CMK (cell line): ENCODE measurements around the gene SLC29A2.
"Not testable (repeated sequence)": the region's sequence is repeated elsewhere in the genome, so short reads cannot be mapped to it uniquely, and the experiment has no call there.

Source experiments
- DNase-seq: peaks from one replicate; pipeline ENCODE4 v3.0.0-alpha.2; 2010; ENCODE audit warnings: low read depth

The SLC29A2 gene

GRCh38 chr11:66333896-66334604 lies 37.5 kb downstream of the SLC29A2 start:
- DNase-seq: no peak

- DNase-seq: no peak
Observed at GRCh38 chr11:66333220-66333877, 38.2 kb downstream of the SLC29A2 start.

- no peak for DNase-seq
Observed at GRCh38 chr11:66332371-66333219, 39.0 kb downstream of the SLC29A2 start.

- DNase-seq: no peak
Observed at GRCh38 chr11:66331542-66332370, 39.8 kb downstream of the SLC29A2 start.

GRCh38 chr11:66330931-66331330 lies 40.6 kb downstream of the SLC29A2 start:
- no peak for DNase-seq

- DNase-seq: no peak
Observed at GRCh38 chr11:66329165-66329673, 42.3 kb downstream of the SLC29A2 start.

- DNase-seq: peak; percentile 77
Observed at GRCh38 chr11:66328302-66329144, 43.0 kb downstream of the SLC29A2 start.

GRCh38 chr11:66328031-66328301 lies 43.6 kb downstream of the SLC29A2 start:
- DNase-seq: no peak

GRCh38 chr11:66327171-66328030 lies 44.2 kb downstream of the SLC29A2 start:
- no peak for DNase-seq

- no peak for DNase-seq
Observed at GRCh38 chr11:66326261-66327111, 45.1 kb downstream of the SLC29A2 start.

GRCh38 chr11:66325263-66325671 lies 46.3 kb downstream of the SLC29A2 start:
- no peak for DNase-seq

- DNase-seq: no peak
Observed at GRCh38 chr11:66324664-66325063, 46.9 kb downstream of the SLC29A2 start.

- DNase-seq: no peak
Observed at GRCh38 chr11:66323684-66324083, 47.9 kb downstream of the SLC29A2 start.

GRCh38 chr11:66322732-66323427 lies 48.7 kb downstream of the SLC29A2 start:
- DNase-seq: no peak

- DNase-seq: no peak
Observed at GRCh38 chr11:66321606-66322005, 50.0 kb downstream of the SLC29A2 start.

GRCh38 chr11:66320748-66321147 lies 50.8 kb downstream of the SLC29A2 start:
- not testable (repeated sequence) for DNase-seq

- DNase-seq: not testable (repeated sequence)
Observed at GRCh38 chr11:66320289-66320688, 51.3 kb downstream of the SLC29A2 start.

GRCh38 chr11:66318600-66318970 lies 53.0 kb downstream of the SLC29A2 start:
- no peak for DNase-seq
